ENCODE data around the gene PDCD5.

The PDCD5 gene

DNA sequence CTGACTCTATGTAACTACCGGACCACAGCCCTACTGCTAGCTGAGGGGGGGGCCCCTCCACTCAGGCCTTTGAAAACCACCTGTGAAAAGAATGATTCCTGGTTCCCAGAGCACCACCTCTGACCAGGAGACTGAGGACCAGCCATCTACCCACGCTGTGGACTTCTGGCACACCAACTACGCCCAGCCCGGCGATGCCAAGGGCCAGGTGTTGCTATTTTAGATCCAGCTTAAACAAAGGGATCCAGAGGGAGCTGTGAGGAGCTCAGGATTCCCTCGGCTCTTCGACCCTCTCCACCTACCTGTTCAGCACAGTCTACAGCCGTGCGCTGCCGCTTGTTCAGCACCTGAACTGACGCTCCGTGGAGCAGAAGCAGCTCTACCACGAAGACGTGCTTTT, 23.0 kb downstream of the PDCD5 start:
- Histone ChIP-seq H2AFZ (ENCODE audit: low read depth, low read length) (no peak overlapping the region), H3K4me3 (ENCODE audit: insufficient read depth in 1 of 2, low read depth in 1 of 2, low read length in 2 of 2) (no peak overlapping the region), H3K4me2 (ENCODE audit: low read length, poor library complexity, severe bottlenecking) (no peak overlapping the region), H3K9ac (ENCODE audit: low read length) (no peak overlapping the region), H3K23ac (ENCODE audit: low read length in 2 of 2) (no peak overlapping the region), H4K91ac (ENCODE audit: low read length) (no peak overlapping the region), H3K36me3 (ENCODE audit: control insufficient read depth in 1 of 2, insufficient read depth in 2 of 2, low read depth in 1 of 2, low read length in 2 of 2) (peaks cover 61 to 74% of the 10 kb centered on the region in 2 experiments), H2BK12ac (ENCODE audit: low read length in 2 of 2) (no peak overlapping the region), H4K8ac (ENCODE audit: low read length) (no peak overlapping the region), H3K18ac (ENCODE audit: low read depth in 1 of 2, low read length in 2 of 2) (no peak overlapping the region), H3K79me1 (replicated peaks; ENCODE audit: low read length, poor library complexity, severe bottlenecking) (peaks cover 10% of the 10 kb centered on the region), H2AK5ac (ENCODE audit: low read length, severe bottlenecking) (no peak overlapping the region), H3K9me3 (ENCODE audit: control insufficient read depth, low read length) (no peaks in the 10 kb centered on the region), H3K4ac (ENCODE audit: low read depth in 1 of 2, low read length in 2 of 2) (no peak overlapping the region), H2BK15ac (ENCODE audit: low read depth, poor library complexity, severe bottlenecking) (no peak overlapping the region), H2BK120ac (ENCODE audit: low read depth, low read length) (no peak overlapping the region), H2BK5ac (ENCODE audit: low read depth, low read length, poor library complexity, severe bottlenecking) (no peak overlapping the region), H3K27me3 (ENCODE audit: control insufficient read depth in 1 of 2, insufficient read depth in 1 of 2, low read length in 2 of 2) (no peaks in the 10 kb centered on the region), H3K4me1 (ENCODE audit: control insufficient read depth, insufficient read depth, low read depth, low read length) (no peaks in the 10 kb centered on the region), H3K14ac (ENCODE audit: low read length in 2 of 2) (no peak overlapping the region), H3K27ac (ENCODE audit: low read length, poor library complexity, severe bottlenecking) (no peak overlapping the region)
- no peak for DNase-seq
- over 99% methylated on average over 14 of the region's 14 CpGs for WGBS

GRCh38 chr19:32605544-32605943, 24.6 kb downstream of the PDCD5 start:
- WGBS: 99% methylated on average over 20 of the region's 21 CpGs
- Histone ChIP-seq H3K4me2 (ENCODE audit: low read length, poor library complexity, severe bottlenecking) (no peak overlapping the region), H3K9ac (ENCODE audit: low read length) (no peak overlapping the region), H2BK5ac (ENCODE audit: low read depth, low read length, poor library complexity, severe bottlenecking) (no peak overlapping the region), H3K27ac (ENCODE audit: low read length, poor library complexity, severe bottlenecking) (no peak overlapping the region), H2BK15ac (ENCODE audit: low read depth, poor library complexity, severe bottlenecking) (no peak overlapping the region), H3K4ac (ENCODE audit: low read depth in 1 of 2, low read length in 2 of 2) (no peak overlapping the region), H2BK120ac (ENCODE audit: low read depth, low read length) (no peak overlapping the region), H2AFZ (ENCODE audit: low read depth, low read length) (no peak overlapping the region), H4K8ac (ENCODE audit: low read length) (no peak overlapping the region), H3K18ac (ENCODE audit: low read depth in 1 of 2, low read length in 2 of 2) (no peak overlapping the region), H3K14ac (ENCODE audit: low read length in 2 of 2) (no peak overlapping the region), H3K79me1 (replicated peaks; ENCODE audit: low read length, poor library complexity, severe bottlenecking) (peaks cover 15% of the 10 kb centered on the region), H4K91ac (ENCODE audit: low read length) (no peak overlapping the region), H3K36me3 (ENCODE audit: control insufficient read depth in 1 of 2, insufficient read depth in 2 of 2, low read depth in 1 of 2, low read length in 2 of 2) (peaks cover 60 to 66% of the 10 kb centered on the region in 2 experiments), H3K4me3 (ENCODE audit: insufficient read depth in 1 of 2, low read depth in 1 of 2, low read length in 2 of 2) (no peak overlapping the region), H2AK5ac (ENCODE audit: low read length, severe bottlenecking) (no peak overlapping the region), H3K4me1 (ENCODE audit: control insufficient read depth, insufficient read depth, low read depth, low read length) (no peaks in the 10 kb centered on the region), H3K9me3 (ENCODE audit: control insufficient read depth, low read length) (no peaks in the 10 kb centered on the region), H3K27me3 (ENCODE audit: control insufficient read depth in 1 of 2, insufficient read depth in 1 of 2, low read length in 2 of 2) (no peaks in the 10 kb centered on the region), H3K23ac (ENCODE audit: low read length in 2 of 2) (no peak overlapping the region), H2BK12ac (ENCODE audit: low read length in 2 of 2) (no peak overlapping the region)
- DNase-seq: no peak

DNA sequence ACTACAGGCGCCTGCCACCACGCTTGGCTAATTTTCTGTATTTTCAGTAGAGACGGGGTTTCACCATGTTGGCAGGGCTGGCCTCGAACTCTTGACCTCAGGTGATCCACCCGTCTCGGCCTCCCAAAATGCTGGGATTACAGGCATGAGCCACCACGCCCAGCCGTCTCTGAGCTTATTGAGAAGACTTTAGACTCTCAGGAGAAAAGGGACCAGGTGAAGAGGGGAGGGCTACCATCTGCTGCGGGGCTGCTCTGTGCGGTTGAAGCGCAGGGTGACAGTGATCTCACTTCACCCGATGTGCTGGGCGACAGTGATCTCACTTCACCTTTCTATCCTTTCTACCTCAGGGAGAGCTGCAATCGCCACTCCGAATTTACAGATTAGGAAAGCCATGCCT, 25.3 kb downstream of the PDCD5 start:
- Histone ChIP-seq H2AK5ac (ENCODE audit: low read length, severe bottlenecking) (no peak overlapping the region), H3K4ac (ENCODE audit: low read depth in 1 of 2, low read length in 2 of 2) (no peak overlapping the region), H2BK120ac (ENCODE audit: low read depth, low read length) (no peak overlapping the region), H3K27me3 (ENCODE audit: control insufficient read depth in 1 of 2, insufficient read depth in 1 of 2, low read length in 2 of 2) (no peaks in the 10 kb centered on the region), H4K91ac (ENCODE audit: low read length) (no peak overlapping the region), H3K18ac (ENCODE audit: low read depth in 1 of 2, low read length in 2 of 2) (no peak overlapping the region), H3K14ac (ENCODE audit: low read length in 2 of 2) (no peak overlapping the region), H3K36me3 (ENCODE audit: control insufficient read depth in 1 of 2, insufficient read depth in 2 of 2, low read depth in 1 of 2, low read length in 2 of 2) (peaks cover 55 to 67% of the 10 kb centered on the region in 2 experiments), H3K23ac (ENCODE audit: low read length in 2 of 2) (no peak overlapping the region), H3K27ac (ENCODE audit: low read length, poor library complexity, severe bottlenecking) (no peak overlapping the region), H2AFZ (ENCODE audit: low read depth, low read length) (no peak overlapping the region), H2BK5ac (ENCODE audit: low read depth, low read length, poor library complexity, severe bottlenecking) (no peak overlapping the region), H3K9me3 (ENCODE audit: control insufficient read depth, low read length) (no peaks in the 10 kb centered on the region), H3K79me1 (replicated peaks; ENCODE audit: low read length, poor library complexity, severe bottlenecking) (peaks cover 15% of the 10 kb centered on the region), H2BK12ac (ENCODE audit: low read length in 2 of 2) (no peak overlapping the region), H4K8ac (ENCODE audit: low read length) (no peak overlapping the region), H3K4me2 (ENCODE audit: low read length, poor library complexity, severe bottlenecking) (no peak overlapping the region), H3K4me1 (ENCODE audit: control insufficient read depth, insufficient read depth, low read depth, low read length) (peaks cover 3% of the 10 kb centered on the region), H2BK15ac (ENCODE audit: low read depth, poor library complexity, severe bottlenecking) (no peak overlapping the region), H3K4me3 (ENCODE audit: insufficient read depth in 1 of 2, low read depth in 1 of 2, low read length in 2 of 2) (no peak overlapping the region), H3K9ac (ENCODE audit: low read length) (no peak overlapping the region)
- WGBS: 87% methylated on average over 13 of the region's 15 CpGs
- no peak for DNase-seq

- no peak overlapping the region for H3K23ac ChIP-seq (ENCODE audit: low read length in 2 of 2)
Measured at GRCh38 chr19:32607479-32607878, 26.5 kb downstream of the PDCD5 start.

More at GRCh38 chr19:32607479-32607878, 26.5 kb downstream of the PDCD5 start:
- 98% methylated on average over 20 of the region's 20 CpGs for WGBS
- H2BK15ac ChIP-seq (ENCODE audit: low read depth, poor library complexity, severe bottlenecking): no peak overlapping the region
- H3K9me3 ChIP-seq (ENCODE audit: control insufficient read depth, low read length): no peaks in the 10 kb centered on the region
- no peak overlapping the region for H2BK12ac ChIP-seq (ENCODE audit: low read length in 2 of 2)
- H3K27ac ChIP-seq (ENCODE audit: low read length, poor library complexity, severe bottlenecking): no peak overlapping the region
- no peak overlapping the region for H3K4me2 ChIP-seq (ENCODE audit: low read length, poor library complexity, severe bottlenecking)
- no peak overlapping the region for H3K4me3 ChIP-seq (ENCODE audit: insufficient read depth in 1 of 2, low read depth in 1 of 2, low read length in 2 of 2)
- H2AK5ac ChIP-seq (ENCODE audit: low read length, severe bottlenecking): no peak overlapping the region
- no peak overlapping the region for H3K4ac ChIP-seq (ENCODE audit: low read depth in 1 of 2, low read length in 2 of 2)
- DNase-seq: no peak
- peaks cover 15% of the 10 kb centered on the region for H3K79me1 ChIP-seq (replicated peaks; ENCODE audit: low read length, poor library complexity, severe bottlenecking)
- no peaks in the 10 kb centered on the region for H3K27me3 ChIP-seq (ENCODE audit: control insufficient read depth in 1 of 2, insufficient read depth in 1 of 2, low read length in 2 of 2)
- no peak overlapping the region for H3K14ac ChIP-seq (ENCODE audit: low read length in 2 of 2)
- H3K9ac ChIP-seq (ENCODE audit: low read length): no peak overlapping the region
- no peak overlapping the region for H3K18ac ChIP-seq (ENCODE audit: low read depth in 1 of 2, low read length in 2 of 2)
- no peak overlapping the region for H2AFZ ChIP-seq (ENCODE audit: low read depth, low read length)
- peaks cover 3% of the 10 kb centered on the region for H3K4me1 ChIP-seq (ENCODE audit: control insufficient read depth, insufficient read depth, low read depth, low read length)
- no peak overlapping the region for H2BK5ac ChIP-seq (ENCODE audit: low read depth, low read length, poor library complexity, severe bottlenecking)
- peaks cover 51 to 64% of the 10 kb centered on the region in 2 experiments for H3K36me3 ChIP-seq (ENCODE audit: control insufficient read depth in 1 of 2, insufficient read depth in 2 of 2, low read depth in 1 of 2, low read length in 2 of 2)
- H4K8ac ChIP-seq (ENCODE audit: low read length): no peak overlapping the region
- H4K91ac ChIP-seq (ENCODE audit: low read length): no peak overlapping the region
- no peak overlapping the region for H2BK120ac ChIP-seq (ENCODE audit: low read depth, low read length)

Measured in mesenchymal stem cell (in vitro differentiated cells and primary cell).